GM18861 (cell line): Measurements from ENCODE around the gene GALM.
"Not testable (repeated sequence)": the region's sequence is repeated elsewhere in the genome, so short reads cannot be mapped to it uniquely, and the experiment has no call there.

Source experiments
- ATAC-seq: cut with Tn5 transposase; IDR thresholded peaks from one replicate; pipeline ENCODE4 v1.9.1; 2021; ENCODE audit not compliant: unreplicated experiment

The GALM gene

DNA sequence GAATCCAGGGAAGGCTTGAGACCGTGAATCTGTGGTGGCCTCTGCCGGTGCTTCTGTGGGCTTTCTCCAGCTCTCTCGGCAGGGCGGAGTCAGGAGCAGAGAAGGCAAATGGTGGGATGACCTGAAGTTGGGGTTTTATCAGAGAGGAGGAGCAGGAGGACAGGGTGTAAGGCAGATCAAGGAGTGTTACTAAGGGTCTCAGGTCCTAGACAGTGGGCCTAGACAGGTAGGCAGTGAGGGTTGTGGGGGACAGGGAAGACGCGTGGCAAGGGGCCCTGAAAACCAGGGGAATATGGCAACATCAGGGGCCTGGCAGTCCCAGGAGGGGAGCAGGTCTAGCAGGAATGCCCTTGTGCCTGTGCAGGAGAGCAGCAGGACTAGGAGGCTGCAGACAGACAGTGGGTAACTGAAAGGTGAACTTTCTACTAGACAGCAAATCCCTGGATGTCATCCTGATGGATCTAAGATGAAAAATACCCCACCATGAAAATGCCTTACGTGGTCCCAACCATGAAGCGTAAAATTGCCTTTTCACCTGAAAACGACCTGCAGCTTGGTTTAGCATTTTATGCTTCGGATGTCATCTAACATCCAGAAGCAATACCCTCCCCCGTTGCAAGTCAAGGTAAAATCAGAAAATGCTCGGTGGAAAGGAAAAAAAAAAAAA is 43.1 kb downstream of the GALM start:
- ATAC-seq, result no peak

DNA sequence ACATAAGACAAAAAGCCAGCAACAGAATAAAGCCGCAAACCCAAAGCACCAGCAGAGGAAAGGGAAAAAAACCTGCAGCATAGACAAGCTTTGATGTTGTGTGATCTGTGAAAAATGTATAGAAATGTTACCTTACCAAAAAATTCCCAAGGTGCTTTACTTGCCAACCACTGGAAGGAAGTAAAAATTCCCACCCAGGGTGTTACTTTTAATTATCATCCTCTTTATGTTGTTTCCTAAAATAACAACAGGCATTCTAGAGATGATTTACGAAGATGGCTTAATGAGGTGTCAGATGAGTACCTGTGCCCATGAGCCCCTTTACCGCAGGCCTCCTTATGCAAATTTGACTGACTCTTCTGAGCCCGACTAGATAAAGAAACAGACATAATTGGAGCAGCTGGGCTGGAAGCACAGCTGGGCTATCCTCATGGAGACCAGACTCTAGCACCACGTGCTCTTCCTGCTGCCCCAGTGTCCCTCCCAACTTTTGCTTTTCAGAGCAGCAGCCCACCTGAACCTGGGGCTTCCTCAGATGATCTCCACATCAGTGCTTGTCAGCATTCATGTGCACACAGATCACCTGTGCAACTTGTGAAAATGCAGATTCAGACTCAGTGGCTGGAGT is 43.8 kb downstream of the GALM start:
- peak; percentile 92 for ATAC-seq

DNA sequence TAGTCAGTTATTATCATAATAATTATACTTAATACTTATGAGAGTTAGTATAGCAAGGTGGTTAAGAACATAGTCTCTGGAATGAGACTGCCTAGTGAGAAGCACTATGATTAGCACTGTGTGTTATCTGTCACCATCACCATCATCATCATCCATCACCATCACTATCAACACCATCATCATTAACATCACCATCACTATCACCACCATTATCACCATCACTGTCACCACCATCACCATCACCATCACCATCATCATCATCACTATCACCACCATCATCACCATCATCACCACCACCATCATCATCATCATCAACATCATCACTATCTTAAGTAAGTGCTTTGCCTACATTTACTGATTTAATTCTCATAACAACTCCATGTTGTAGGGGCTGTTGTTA is 45.6 kb downstream of the GALM start:
- no peak for ATAC-seq

DNA sequence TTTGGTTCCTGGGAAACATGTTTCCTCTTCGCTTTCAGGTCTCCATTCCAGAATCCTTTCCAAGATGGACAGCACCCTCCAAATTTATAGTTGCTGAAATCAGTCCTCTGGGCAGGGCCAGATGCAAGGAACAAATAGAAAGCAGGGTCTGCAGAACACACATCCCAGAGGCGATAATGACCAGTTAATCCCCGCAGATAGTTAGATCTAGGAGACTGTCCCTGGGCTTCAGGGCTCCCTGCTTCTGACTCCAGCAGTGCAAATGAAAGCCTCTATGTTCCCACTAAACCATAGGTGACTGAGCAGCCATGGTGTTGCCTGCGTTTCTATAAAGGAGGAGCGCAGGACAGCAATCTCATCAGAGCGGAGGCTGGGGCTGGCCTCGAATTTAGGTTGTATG is 46.5 kb downstream of the GALM start:
- ATAC-seq, result no peak

DNA sequence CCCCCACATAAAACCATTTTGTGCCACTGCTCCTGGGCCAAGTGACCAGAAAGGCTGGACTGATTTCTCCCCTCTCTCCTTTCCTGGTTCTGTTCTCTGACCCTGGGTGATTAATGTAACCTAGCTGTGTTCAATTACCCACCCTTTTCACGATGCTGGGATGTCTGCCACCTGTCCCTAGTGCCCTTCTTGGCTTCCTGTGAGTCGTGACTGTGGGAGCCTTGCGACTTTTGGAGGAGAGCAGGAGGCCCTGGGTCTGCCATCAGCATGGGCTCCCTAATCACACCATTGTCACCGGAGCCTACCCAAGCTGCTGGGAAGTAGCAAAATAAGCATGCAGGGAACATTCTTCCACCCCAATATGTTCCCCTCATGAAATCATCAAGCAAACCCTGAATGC is 47.0 kb downstream of the GALM start:
- ATAC-seq, result no peak

DNA sequence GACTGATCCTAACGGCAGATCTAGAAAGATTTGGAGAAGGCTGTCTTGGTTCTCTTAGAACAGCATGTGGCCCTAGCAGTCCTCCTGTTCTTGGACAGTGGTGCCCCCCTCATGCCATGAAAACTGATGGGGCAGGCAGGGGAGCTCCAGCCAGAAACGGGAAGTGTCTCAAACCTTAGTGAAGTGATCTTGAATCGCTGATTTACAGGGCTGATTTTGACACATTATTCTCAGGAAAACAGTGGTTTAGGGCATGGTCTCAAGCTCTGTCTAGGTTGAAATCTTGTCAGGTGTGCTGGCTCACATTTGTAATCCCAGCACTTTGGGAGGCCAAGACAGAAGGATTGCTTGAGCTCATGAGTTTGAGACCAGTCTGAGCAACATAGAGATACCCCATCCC is 47.4 kb downstream of the GALM start:
- no peak for ATAC-seq

DNA sequence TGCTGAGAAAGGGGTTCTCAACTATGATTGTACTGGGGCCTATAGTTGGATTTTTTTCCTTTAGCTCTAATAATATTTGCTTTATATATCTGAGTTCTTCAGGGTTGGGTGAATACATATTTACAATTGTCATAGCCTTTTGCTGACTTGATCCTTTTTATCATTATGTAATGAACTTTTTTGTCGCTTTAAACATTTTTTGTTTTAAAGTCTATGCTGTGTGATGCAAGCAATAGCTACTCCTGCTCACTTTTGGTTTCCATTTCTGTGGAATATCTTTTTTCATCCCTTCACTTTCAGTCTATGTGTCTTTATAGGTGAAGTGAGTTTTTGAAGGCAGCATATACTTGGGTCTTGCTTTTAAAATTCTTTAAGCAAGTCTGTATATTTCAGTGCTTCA is 49.0 kb downstream of the GALM start:
- not testable (repeated sequence) for ATAC-seq

DNA sequence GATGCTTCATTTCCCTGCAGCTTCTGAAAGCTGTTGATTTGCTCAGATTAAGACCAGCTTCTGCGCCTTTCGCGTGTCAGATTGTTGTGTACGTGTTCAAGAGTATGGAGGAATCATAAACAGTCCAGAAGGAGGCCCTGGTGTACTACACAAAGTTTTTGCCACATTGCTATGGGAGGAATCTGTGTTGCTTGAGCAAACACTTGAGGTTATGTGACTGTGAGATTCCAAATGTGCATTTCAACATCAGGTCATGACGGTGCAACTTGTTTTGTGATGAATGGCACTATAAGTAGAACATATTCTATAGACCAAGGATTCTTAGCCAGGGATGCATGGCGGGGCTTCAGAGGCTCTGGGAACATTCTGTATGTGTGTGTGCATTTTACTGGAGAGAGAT is 50.3 kb downstream of the GALM start:
- ATAC-seq, result no peak

DNA sequence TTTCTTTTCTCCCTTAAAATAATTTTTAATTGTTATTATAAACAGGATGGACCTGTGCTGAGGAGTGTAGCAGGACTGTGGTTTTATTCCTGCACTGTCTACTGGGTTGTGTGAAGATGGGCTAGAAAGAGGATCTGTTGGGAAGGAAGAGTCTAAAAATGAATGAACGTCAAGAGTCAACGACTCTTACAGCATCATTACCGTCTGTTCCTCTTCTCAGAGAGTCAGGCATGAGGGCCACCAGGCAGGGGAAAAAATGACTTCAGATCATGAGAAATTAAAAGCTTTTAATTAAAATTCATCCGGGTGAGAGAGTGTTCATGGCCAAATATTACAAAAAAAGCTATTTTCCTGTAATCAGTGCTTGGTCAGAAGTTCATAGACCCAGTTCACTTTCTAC is 52.7 kb downstream of the GALM start:
- no peak for ATAC-seq

DNA sequence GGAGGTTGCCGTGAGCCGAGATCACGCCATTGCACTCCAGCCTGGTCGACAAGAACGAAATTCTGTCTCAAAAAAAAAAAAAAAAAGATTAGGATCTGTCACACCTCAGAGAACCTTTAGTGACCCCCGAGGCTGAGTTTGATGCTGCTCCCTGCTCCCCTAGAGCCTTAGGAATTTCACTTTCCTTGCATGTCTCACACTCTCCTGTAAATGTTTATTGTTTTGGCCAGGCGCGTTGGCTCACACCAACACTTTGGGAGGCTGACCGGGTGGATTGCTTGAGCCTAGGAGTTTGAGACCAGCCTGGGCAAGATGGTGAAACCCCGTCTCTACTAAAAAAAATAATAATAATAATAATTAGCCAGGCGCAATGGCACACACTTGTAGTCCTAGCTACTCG is 53.8 kb downstream of the GALM start:
- no peak for ATAC-seq

DNA sequence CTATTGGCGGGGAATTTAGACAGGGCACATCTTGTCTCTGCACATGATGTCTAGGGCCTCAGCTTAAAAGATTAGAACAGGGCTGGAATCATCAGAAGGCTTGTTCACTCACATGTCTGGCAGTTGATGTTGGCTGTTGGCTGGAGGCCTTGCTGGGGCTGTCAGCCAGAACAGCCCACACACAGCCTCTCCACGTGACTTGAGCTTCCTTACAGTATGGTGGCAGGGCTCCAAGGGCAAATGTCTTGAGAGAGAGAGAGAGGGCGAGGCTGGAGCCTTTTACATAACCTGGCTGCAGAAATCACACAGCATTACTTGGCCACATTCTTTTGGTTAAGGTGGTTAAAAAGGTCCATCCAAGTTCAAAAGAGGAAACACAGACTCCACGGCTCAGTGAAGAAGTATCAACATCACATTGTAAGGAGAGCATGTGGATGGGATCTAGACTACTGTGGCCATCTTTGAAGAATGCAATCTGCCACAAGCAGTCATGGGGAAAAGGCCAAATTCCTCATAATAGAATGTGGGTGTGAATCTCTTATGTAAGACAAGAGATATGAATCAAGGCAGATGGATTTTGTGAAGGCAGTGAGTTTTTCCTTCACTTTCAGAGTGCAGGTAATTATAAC is 54.8 kb downstream of the GALM start:
- ATAC-seq, result no peak

DNA sequence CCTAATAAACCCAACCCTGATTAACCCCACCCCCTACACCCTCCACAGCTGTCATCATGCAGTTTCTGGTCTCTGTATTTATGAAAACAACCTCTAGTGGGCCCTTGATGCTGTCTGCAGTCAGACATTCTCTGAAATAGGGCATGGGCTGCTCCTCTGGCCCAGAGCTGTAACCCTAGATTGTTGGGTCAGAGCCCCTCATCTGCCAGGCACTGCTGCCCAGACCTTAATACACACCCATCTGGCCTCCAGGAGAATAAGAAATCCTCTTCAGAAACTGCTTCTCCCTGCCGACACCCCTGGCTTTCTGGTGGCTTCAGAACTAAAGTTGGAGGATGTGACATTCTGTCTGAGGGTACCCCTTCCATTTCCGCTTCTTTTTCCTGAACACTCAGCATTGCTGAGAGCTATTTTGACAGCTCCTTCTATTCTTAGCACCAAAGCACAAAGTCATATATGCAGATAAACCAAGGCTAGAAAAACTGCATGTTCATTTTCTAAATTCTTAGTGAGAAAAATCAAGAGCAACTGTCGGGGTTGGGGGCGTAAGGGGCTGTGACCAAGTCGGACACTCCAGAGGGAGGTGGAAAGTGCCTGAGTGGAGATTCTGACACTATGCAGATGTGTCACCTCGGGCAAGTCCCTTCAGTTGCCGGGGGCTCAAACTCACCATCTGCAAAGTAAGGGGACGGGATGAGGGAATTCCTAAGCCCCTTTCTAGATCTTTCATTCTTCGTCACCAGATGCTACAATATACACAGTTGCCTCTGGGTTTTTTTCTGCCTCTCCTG is 56.6 kb downstream of the GALM start:
- peak; percentile 31 for ATAC-seq

DNA sequence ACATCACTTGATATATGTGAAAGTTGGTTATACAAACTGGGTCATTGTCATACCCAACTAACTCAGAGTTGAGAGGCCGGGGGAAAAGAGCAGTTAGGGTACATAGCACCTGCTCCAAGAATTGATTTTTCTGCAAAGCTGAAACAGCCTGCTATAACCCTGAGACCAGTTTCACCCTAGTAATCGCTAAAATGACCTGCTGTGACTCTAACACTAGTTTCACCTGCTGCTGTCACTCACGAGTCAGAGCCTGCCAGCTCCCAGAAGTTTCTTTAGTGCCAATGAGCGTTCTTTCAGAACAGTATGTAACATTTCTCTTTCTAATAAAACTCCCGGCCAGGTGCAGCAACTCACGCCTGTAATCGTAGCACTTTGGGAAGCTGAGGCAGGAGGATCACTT is 57.3 kb downstream of the GALM start:
- ATAC-seq, result peak; percentile 59

DNA sequence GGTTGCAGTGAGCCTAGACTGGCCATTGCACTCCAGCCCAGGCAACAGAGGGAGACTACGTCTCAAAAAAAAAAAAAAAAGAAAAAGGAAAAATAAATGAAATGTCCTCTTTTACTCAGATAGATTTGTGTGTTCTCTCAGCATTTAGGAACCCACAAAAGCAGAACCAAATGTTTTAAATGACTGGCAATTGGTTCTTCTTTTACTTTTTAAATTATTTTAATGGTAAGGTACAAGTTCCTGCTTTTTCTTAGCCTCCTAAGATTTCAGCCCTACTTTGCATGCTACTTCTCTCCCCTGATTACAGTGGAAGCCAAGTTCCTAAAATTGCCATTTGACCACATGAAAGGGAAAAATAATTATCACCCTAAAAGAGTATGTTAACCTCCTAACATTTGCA is 61.7 kb downstream of the GALM start:
- ATAC-seq, result no peak

DNA sequence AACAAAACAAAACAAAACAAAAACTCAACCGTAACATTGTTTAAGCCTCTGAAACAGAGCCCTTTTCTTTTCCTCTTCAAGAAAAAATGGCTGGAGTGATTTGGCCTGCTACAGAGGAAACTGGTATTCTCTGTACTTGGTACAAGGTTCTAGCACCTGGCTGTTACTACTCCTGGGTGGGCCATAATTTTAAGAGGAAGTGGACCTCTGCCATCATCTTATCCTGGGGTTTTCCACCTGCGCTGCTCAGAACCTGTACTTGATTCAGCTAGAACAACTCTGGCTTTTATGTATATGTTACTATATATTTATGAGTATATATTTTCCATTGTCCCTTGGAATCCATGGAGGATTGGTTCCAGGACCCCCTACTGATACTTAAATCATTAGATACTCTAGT is 62.8 kb downstream of the GALM start:
- ATAC-seq, result no peak

DNA sequence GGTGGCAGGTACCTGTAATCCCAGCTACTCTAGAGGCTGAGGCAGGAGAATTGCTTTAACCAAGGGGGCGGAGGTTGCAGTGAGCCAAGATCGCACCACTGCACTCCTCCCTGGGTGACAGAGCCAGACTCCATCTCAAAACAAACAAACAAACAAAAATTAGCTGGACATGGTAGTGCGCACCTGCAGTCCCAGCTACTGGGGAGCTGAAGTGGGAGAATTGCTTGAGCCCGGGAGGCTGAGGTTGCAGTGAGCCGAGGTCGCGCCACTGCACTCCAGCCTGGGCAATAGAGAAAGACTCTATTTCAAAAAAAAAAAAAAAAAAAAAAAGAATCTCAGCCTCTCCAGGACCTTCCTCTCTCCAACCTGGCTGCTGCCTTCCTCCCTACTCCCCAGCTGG is 65.2 kb downstream of the GALM start:
- no peak for ATAC-seq

DNA sequence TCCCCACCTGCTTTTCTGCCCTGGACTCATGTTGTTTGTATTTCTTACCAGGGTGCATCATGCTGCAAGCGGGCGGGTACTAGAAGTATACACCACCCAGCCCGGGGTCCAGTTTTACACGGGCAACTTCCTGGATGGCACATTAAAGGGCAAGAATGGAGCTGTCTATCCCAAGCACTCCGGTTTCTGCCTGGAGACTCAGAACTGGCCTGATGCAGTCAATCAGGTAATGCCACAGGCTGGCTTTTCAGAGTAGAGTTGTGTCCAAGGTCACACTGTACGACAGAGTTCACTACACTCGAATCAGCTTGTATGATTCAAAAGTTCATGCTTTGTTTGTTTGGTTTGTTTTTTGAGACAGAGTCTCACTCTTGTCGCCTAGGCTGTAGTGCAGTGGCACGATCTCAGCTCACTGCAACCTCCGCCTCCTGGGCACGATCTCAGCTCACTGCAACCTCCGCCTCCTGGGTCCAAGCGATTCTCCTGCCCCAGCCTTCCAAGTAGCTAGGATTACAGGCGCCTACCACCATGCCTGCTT is 65.8 kb downstream of the GALM start:
- ATAC-seq, result no peak

DNA sequence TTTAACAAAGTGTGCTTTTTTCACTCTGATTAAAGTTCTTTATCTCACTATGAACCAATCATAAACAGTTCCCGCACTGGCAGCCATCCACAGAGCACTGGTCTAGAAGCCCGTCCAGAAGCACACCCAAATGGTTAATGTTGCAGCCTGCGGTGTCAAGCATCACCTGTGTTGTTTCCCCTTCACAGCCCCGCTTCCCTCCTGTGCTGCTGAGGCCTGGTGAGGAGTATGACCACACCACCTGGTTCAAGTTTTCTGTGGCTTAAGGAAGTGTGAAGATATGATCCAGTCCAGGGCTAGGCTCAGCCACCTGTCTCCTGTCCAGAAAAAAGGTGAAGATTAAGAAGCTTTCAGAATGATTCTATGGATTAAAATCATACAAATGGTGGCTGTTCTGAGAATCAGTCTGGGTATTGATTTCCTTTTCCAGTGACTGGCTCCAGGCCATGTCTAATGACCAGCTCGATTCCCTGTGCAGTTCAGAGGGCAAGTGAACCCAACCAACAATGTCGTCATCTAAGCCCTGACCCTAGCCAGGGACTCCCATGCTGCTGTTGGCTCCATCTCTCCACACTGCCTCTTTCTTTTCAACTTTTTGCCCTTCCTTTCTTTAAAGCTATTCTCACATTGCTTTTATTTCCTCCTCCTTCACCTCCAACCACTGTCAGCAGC is 67.5 kb downstream of the GALM start:
- ATAC-seq, result no peak

DNA sequence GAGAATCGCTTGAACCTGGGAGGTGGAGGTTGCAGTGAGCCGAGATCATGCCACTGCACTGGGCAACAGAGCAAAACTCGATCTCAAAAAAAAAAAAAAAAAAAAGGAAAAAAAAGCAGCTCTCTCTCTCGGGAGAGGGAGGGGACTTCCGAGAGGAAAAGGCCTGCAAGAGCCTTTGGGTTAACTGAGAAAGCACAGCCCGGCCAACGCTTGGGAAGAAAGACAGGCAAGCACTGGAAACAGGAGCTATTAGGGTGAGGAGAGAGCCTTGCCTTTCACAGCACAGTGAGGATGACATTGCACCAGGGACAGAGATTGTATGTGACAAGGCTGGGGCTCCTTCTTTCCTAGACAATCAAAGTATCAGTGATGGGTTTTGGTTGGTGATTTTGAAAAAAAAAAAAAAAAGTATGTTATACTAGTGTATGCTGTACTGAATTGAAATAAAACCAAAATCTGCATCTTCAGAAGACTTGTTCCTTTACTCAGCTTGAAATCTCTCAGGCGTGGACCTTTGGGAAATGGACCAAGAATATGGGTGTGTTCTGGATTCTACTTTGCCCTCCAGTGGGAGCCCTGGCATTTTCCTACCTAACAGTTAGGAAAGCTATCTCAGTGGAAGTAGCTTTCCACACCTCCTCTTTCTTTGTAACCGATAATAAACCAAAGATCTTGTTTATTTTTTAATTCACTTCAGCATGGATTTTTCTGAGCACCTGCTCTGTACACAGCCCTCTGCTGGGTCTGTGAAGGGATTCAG is 68.6 kb downstream of the GALM start:
- ATAC-seq, result no peak

DNA sequence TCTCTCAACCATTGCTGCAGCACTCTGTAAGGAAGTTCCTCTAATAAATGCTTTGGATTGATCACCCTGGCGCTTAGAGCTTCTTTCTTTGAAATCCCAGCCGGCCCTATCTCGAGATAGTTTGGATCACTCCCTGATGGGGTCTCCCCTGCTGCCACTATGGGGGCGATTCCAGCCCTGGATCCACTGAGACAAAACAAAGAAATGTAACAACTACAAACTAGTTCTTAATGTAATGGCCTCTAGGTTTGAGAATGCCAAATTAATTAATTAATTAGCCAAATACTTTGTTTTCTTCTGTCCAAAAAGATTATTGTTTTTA is 70.0 kb downstream of the GALM start:
- ATAC-seq, result no peak
